ENCODE data around the gene TIMM29.

The TIMM29 gene

DNA sequence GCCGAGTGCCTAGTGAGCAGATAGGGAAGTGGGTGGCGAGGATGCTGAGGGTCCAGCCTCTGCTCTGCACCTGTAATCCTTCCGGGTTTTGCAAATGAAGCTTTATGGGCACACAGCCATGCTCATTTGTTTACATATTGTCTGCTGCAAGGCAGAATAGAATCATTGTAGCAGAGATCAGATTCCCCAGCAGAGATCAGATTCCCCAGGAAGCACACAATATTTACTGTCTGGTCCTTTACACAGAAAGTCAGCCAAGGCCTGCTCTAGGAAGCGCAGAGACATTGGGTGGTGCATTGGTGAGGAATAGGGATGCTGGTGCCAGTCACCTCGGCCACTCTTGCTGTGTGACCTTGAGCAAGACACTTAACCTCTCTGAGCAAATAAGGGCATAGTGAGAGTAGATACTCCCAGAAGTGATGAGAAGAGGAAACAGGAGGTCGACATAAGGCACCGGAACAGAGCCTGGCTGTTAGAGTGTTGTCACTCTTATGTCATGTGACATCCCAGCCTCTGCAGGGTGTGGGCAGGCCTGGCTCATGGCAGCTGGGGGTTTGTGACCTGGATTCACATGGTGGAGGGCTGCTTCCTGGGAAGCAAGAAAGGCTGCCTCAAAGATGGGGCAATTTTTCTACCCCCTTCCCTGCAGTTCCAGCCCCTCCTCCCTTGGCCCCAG, 31.6 kb upstream of the TIMM29 start:
- TF ChIP-seq FOXP2 (optimal IDR thresholded peaks at IDR 0.05; ENCODE audit: borderline replicate concordance, extremely low read depth, extremely low read length, insufficient read depth), result no peak
- no peak for TF ChIP-seq SIN3A (IDR thresholded peaks at IDR 0.05; ENCODE audit: borderline replicate concordance, insufficient read depth, low read length)
- TF ChIP-seq POLR2AphosphoS5 (IDR thresholded peaks at IDR 0.05; ENCODE audit: low read depth, low read length), result no peak
- TF ChIP-seq, protein P1, sequence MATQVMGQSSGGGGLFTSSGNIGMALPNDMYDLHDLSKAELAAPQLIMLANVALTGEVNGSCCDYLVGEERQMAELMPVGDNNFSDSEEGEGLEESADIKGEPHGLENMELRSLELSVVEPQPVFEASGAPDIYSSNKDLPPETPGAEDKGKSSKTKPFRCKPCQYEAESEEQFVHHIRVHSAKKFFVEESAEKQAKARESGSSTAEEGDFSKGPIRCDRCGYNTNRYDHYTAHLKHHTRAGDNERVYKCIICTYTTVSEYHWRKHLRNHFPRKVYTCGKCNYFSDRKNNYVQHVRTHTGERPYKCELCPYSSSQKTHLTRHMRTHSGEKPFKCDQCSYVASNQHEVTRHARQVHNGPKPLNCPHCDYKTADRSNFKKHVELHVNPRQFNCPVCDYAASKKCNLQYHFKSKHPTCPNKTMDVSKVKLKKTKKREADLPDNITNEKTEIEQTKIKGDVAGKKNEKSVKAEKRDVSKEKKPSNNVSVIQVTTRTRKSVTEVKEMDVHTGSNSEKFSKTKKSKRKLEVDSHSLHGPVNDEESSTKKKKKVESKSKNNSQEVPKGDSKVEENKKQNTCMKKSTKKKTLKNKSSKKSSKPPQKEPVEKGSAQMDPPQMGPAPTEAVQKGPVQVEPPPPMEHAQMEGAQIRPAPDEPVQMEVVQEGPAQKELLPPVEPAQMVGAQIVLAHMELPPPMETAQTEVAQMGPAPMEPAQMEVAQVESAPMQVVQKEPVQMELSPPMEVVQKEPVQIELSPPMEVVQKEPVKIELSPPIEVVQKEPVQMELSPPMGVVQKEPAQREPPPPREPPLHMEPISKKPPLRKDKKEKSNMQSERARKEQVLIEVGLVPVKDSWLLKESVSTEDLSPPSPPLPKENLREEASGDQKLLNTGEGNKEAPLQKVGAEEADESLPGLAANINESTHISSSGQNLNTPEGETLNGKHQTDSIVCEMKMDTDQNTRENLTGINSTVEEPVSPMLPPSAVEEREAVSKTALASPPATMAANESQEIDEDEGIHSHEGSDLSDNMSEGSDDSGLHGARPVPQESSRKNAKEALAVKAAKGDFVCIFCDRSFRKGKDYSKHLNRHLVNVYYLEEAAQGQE (IDR thresholded peaks at IDR 0.05; ENCODE audit: insufficient read depth in 1 of 2, low read depth in 2 of 2, low read length in 2 of 2), result no peak
- TF ChIP-seq TAF1 (IDR thresholded peaks at IDR 0.05; ENCODE audit: borderline replicate concordance, insufficient read depth, low read length), result no peak

DNA sequence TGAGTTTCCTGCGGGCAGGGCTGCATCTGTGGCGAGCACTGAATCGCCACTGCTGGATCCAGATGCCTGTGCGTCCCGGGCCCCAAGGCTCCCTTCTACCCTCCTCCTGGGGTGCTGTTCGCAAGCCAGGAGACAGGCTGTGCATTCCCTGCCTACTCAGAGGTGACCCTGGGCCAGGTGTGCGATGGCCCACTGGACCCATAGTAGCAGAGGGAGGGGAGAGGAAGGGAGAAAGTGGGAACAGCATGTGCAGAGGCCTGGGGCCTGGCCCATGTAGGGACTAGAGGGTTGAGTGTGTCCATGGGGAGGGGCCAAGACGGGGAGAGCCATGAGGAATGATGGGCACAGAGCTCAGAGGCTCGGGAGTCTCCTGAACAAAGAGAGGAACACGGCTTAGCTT, 30.0 kb upstream of the TIMM29 start:
- no peak for TF ChIP-seq FOXP2 (optimal IDR thresholded peaks at IDR 0.05; ENCODE audit: borderline replicate concordance, extremely low read depth, extremely low read length, insufficient read depth)
- no peak for TF ChIP-seq SIN3A (IDR thresholded peaks at IDR 0.05; ENCODE audit: borderline replicate concordance, insufficient read depth, low read length)
- no peak for TF ChIP-seq TAF1 (IDR thresholded peaks at IDR 0.05; ENCODE audit: borderline replicate concordance, insufficient read depth, low read length)
- TF ChIP-seq POLR2AphosphoS5 (IDR thresholded peaks at IDR 0.05; ENCODE audit: low read depth, low read length), result no peak
- TF ChIP-seq, protein P1 (IDR thresholded peaks at IDR 0.05; ENCODE audit: insufficient read depth in 1 of 2, low read depth in 2 of 2, low read length in 2 of 2), result no peak

DNA sequence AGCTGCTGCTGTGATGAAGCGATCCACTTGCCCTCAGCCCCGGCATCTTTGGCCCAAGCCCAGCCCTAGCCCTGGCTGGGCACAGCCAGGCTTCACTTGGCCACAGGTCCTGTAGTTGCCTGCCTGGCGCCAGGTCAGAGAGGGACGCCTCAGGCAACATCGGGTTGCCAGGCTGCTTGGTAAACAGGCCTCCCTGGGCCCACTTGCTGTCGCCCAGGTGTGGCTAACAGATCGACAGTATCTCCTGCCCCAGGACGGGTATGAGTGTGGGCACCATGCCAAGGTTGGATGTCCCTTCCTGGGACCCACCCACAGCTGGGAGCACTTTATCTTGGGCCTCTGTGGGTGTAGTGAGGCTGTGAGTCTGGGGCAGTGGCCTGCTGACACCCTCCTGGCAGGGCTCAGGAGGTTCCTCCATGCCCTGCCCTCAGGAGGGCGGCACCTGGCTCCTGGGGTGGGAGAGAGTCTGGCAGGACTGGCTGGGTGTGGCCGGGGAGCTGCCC, 29.4 kb upstream of the TIMM29 start:
- TF ChIP-seq SIN3A (IDR thresholded peaks at IDR 0.05; ENCODE audit: borderline replicate concordance, insufficient read depth, low read length), result no peak
- no peak for TF ChIP-seq POLR2AphosphoS5 (IDR thresholded peaks at IDR 0.05; ENCODE audit: low read depth, low read length)
- TF ChIP-seq, protein P1 (IDR thresholded peaks at IDR 0.05; ENCODE audit: insufficient read depth in 1 of 2, low read depth in 2 of 2, low read length in 2 of 2), result no peak
- no peak for TF ChIP-seq TAF1 (IDR thresholded peaks at IDR 0.05; ENCODE audit: borderline replicate concordance, insufficient read depth, low read length)
- TF ChIP-seq FOXP2 (optimal IDR thresholded peaks at IDR 0.05; ENCODE audit: borderline replicate concordance, extremely low read depth, extremely low read length, insufficient read depth), result no peak

DNA sequence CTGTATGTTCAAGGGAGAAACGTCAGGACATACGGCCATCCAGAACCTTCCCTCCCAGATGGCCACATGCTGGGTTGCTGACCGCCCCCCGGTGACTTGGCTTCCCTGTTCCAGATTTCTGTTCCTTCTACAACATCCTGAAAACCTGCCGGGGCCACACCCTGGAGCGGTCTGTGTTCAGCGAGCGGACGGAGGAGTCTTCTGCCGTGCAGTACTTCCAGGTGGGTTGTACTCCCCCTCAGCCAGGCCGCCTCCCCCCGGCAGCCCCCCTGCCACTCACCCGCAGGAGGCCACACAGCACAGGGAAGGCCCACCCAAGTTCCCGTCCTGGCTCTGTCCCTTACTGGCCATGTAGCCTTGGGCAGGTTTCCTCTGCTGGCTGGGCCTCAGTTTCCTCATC, 20.7 kb upstream of the TIMM29 start:
- no peak for TF ChIP-seq TAF1 (IDR thresholded peaks at IDR 0.05; ENCODE audit: borderline replicate concordance, insufficient read depth, low read length)
- no peak for TF ChIP-seq POLR2AphosphoS5 (IDR thresholded peaks at IDR 0.05; ENCODE audit: low read depth, low read length)
- no peak for TF ChIP-seq SIN3A (IDR thresholded peaks at IDR 0.05; ENCODE audit: borderline replicate concordance, insufficient read depth, low read length)
- TF ChIP-seq FOXP2 (optimal IDR thresholded peaks at IDR 0.05; ENCODE audit: borderline replicate concordance, extremely low read depth, extremely low read length, insufficient read depth), result no peak
- TF ChIP-seq, protein P1 (IDR thresholded peaks at IDR 0.05; ENCODE audit: insufficient read depth in 1 of 2, low read depth in 2 of 2, low read length in 2 of 2), result no peak

All from PFSK-1 (cell line).